Type B pancreatic cell (in vitro differentiated cells): ENCODE measurements around the gene TMOD2. TPM values are rescaled to one million over a fixed set of nuclear protein-coding genes. Genes with fewer than 3 reads are reported as not detected.

Experiments used
- DNase-seq: peaks from one replicate; pipeline ENCODE4 v3.0.0; 2021; ENCODE audit warnings: mixed read lengths; ENCODE audit not compliant: unreplicated experiment; ENCODE audit errors: extremely low spot score
- H3K27ac Mint-ChIP-seq: 2 replicates; pipeline ENCODE4 v1.8.0; 2021; ENCODE audit warnings: mild to moderate bottlenecking, mixed read lengths
- H3K27me3 Mint-ChIP-seq: 2 replicates; pipeline ENCODE4 v1.8.0; 2021; ENCODE audit warnings: mixed read lengths
- H3K36me3 Mint-ChIP-seq: 2 replicates; pipeline ENCODE4 v1.8.0; 2021; ENCODE audit warnings: mixed read lengths
- H3K4me1 Mint-ChIP-seq: one replicate; pipeline ENCODE4 v1.8.0; 2021; ENCODE audit warnings: mixed read lengths; ENCODE audit not compliant: unreplicated experiment
- H3K4me3 Mint-ChIP-seq: 2 replicates; pipeline ENCODE4 v1.8.0; 2021; ENCODE audit warnings: mild to moderate bottlenecking, mixed read lengths
- H3K9me3 Mint-ChIP-seq: 2 replicates; pipeline ENCODE4 v1.8.0; 2021; ENCODE audit warnings: mixed read lengths
- total RNA-seq: library from RNA; stranded (reverse); gene quantifications from 2 replicates; pipeline ENCODE4 v1.2.1, GENCODE V29; 2021; ENCODE audit warnings: low replicate concordance
- TF ChIP-seq, protein P1 (sequence below): fragments of 200-600 bp; sonication (generic); conservative IDR thresholded peaks from 2 replicates; pipeline ENCODE4 v1.5.0; 2021; ENCODE audit warnings: antibody characterized with exemption, mild to moderate bottlenecking

The TMOD2 gene
- total RNA-seq, 1 donor from 2014 or later: 8.3 TPM

GRCh38 chr15:51775967-51776816, 24.8 kb downstream of the TMOD2 start:
- TF ChIP-seq, protein P1, sequence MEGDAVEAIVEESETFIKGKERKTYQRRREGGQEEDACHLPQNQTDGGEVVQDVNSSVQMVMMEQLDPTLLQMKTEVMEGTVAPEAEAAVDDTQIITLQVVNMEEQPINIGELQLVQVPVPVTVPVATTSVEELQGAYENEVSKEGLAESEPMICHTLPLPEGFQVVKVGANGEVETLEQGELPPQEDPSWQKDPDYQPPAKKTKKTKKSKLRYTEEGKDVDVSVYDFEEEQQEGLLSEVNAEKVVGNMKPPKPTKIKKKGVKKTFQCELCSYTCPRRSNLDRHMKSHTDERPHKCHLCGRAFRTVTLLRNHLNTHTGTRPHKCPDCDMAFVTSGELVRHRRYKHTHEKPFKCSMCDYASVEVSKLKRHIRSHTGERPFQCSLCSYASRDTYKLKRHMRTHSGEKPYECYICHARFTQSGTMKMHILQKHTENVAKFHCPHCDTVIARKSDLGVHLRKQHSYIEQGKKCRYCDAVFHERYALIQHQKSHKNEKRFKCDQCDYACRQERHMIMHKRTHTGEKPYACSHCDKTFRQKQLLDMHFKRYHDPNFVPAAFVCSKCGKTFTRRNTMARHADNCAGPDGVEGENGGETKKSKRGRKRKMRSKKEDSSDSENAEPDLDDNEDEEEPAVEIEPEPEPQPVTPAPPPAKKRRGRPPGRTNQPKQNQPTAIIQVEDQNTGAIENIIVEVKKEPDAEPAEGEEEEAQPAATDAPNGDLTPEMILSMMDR: peak; percentile 82

DNA sequence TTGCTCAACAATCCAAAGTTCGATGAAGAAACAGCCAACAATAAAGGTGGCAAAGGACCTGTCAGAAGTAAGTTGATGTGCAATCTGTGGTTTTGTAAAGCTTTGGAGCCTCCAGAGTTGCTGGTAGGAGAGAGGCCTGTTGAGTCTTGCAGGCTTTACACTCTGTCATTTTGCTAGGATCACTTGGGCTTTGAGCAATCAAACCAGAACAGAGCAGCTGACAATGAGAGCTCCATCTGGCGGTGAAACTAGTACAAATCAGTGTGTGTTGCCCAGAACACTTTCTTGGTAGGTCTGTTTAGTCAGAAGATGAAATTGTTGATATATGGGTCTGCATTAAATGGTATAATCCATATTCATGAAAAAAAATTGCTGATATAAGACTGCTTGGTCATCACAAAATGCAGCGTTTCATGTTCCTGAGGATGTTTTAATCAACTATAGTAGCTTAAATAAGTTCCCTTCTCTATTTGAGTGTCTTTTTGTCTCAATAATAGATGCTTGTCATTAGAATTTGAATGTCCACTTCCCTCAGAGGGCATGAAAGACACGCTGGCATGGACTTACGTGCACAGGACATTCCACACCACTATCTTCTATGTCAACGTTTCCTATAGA, 25.7 kb downstream of the TMOD2 start:
- TF ChIP-seq, protein P1: peak; percentile 86
- no peaks in the 10 kb centered on the region for H3K9me3 Mint-ChIP-seq
- H3K27me3 Mint-ChIP-seq: no peaks in the 10 kb centered on the region

More at GRCh38 chr15:51775967-51776816, 24.8 kb downstream of the TMOD2 start:
- no peaks in the 10 kb centered on the region for H3K27me3 Mint-ChIP-seq
- H3K36me3 Mint-ChIP-seq: peaks cover 4% of the 10 kb centered on the region
- no peak overlapping the region for H3K4me3 Mint-ChIP-seq
- H3K27ac Mint-ChIP-seq: no peak overlapping the region
- H3K9me3 Mint-ChIP-seq: no peaks in the 10 kb centered on the region
- no peak for DNase-seq
- peaks cover 6% of the 10 kb centered on the region for H3K4me1 Mint-ChIP-seq

DNA sequence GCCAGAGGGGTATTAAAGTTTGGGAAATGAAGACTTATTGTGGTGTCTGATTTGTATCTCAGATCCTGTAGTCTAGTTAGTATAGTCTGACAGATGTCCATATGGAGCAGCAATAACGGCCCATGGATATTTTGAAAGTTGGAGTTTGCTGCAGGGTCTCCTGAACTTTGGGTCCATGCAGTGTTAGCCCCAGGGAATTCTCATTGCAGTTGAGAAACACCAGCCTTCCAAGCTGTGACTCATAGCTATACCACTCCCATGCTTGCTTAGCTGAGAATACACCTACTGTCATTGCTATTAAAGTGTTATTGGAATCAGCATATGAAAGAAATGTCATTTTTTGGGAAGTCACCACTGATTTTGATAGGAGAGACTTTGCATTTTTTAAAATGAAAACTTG, 29.2 kb downstream of the TMOD2 start:
- H3K4me3 Mint-ChIP-seq: no peak overlapping the region
- H3K27ac Mint-ChIP-seq: no peak overlapping the region

More for the DNA sequence above, 25.7 kb downstream of the TMOD2 start:
- no peak for DNase-seq
- no peak overlapping the region for H3K4me3 Mint-ChIP-seq
- H3K4me1 Mint-ChIP-seq: peaks cover 6% of the 10 kb centered on the region
- H3K36me3 Mint-ChIP-seq: peaks cover 4% of the 10 kb centered on the region
- H3K27ac Mint-ChIP-seq: no peak overlapping the region

GRCh38 chr15:51781506-51781905, 30.1 kb downstream of the TMOD2 start:
- Mint-ChIP-seq H3K27me3 (no peaks in the 10 kb centered on the region), H3K4me3 (no peak overlapping the region), H3K36me3 (peaks cover 7% of the 10 kb centered on the region), H3K4me1 (no peaks in the 10 kb centered on the region), H3K9me3 (no peaks in the 10 kb centered on the region), H3K27ac (no peak overlapping the region)
- DNase-seq: no peak
- TF ChIP-seq, protein P1: no peak

More for the DNA sequence above, 29.2 kb downstream of the TMOD2 start:
- Mint-ChIP-seq H3K4me1 (peaks cover 6% of the 10 kb centered on the region), H3K36me3 (peaks cover 8% of the 10 kb centered on the region), H3K9me3 (no peaks in the 10 kb centered on the region), H3K27me3 (no peaks in the 10 kb centered on the region)
- TF ChIP-seq, protein P1: no peak
- no peak for DNase-seq

DNA sequence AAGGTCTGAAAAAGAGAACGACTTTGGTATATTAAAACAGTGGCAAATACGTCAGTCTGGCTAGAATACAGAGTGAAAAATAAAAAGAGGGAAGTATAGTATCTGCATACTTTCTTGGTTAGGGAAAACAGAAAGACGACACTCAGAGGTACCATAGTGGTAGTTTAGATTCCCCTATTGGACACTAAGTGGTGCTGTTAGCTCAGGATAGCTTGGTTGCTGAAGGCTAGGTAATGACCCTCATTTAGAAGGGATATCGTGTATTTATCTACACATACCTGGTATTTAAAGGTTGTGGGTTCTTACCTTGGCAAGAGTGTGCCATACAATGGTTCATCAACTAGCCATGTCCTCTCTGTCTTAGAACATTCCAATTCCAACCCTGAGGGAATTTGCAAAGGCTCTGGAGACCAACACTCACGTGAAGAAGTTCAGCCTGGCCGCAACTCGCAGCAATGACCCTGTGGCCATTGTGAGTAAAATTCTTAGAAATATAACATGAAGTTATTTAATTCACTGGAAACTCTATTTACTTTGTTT, 31.0 kb downstream of the TMOD2 start:
- H3K27ac Mint-ChIP-seq: no peak overlapping the region
- no peaks in the 10 kb centered on the region for H3K27me3 Mint-ChIP-seq
- H3K36me3 Mint-ChIP-seq: peaks cover 8% of the 10 kb centered on the region
- no peaks in the 10 kb centered on the region for H3K9me3 Mint-ChIP-seq
- H3K4me3 Mint-ChIP-seq: no peak overlapping the region
- DNase-seq: no peak
- H3K4me1 Mint-ChIP-seq: no peaks in the 10 kb centered on the region
- TF ChIP-seq, protein P1: peak; percentile 60
